ENCODE data around the gene NRG3.

Gene NRG3

DNA sequence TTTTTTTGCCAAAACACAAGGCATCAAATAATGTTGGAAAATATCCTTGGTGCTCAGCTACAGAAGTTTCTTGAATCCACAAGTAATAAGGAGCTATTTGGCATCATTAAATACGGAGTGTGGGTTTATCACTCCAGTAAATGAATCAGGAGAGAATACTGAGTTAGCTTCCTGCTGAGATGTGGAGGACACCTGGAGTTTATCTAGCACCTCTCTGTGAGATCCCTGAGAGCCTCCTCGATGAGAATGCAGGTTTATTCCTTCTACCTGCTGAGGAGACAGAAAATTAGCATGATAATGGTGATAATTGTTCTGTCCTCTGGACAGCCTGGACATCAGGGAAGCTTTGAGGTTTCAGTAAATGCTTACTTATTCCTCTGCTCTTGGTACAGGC lies 40.5 kb downstream of the NRG3 start:
- Histone ChIP-seq H3K4me3 (replicated peaks; ENCODE audit: insufficient read depth, low read length) (no peak overlapping the region), H3K27ac (replicated peaks) (no peak overlapping the region), H3K27me3 (ENCODE audit: insufficient read depth, poor library complexity, severe bottlenecking) (no peaks in the 10 kb centered on the region)
- TF ChIP-seq GABPA (IDR thresholded peaks at IDR 0.05; ENCODE audit: low read depth) (no peak), SPI1 (IDR thresholded peaks at IDR 0.05; ENCODE audit: borderline replicate concordance, low read depth) (no peak), POLR2AphosphoS5 (IDR thresholded peaks at IDR 0.05; ENCODE audit: low read depth) (no peak)
- TF ChIP-seq, protein P1, sequence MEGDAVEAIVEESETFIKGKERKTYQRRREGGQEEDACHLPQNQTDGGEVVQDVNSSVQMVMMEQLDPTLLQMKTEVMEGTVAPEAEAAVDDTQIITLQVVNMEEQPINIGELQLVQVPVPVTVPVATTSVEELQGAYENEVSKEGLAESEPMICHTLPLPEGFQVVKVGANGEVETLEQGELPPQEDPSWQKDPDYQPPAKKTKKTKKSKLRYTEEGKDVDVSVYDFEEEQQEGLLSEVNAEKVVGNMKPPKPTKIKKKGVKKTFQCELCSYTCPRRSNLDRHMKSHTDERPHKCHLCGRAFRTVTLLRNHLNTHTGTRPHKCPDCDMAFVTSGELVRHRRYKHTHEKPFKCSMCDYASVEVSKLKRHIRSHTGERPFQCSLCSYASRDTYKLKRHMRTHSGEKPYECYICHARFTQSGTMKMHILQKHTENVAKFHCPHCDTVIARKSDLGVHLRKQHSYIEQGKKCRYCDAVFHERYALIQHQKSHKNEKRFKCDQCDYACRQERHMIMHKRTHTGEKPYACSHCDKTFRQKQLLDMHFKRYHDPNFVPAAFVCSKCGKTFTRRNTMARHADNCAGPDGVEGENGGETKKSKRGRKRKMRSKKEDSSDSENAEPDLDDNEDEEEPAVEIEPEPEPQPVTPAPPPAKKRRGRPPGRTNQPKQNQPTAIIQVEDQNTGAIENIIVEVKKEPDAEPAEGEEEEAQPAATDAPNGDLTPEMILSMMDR (IDR thresholded peaks at IDR 0.05; ENCODE audit: insufficient read depth, low read length): no peak
- TF ChIP-seq, protein P2, sequence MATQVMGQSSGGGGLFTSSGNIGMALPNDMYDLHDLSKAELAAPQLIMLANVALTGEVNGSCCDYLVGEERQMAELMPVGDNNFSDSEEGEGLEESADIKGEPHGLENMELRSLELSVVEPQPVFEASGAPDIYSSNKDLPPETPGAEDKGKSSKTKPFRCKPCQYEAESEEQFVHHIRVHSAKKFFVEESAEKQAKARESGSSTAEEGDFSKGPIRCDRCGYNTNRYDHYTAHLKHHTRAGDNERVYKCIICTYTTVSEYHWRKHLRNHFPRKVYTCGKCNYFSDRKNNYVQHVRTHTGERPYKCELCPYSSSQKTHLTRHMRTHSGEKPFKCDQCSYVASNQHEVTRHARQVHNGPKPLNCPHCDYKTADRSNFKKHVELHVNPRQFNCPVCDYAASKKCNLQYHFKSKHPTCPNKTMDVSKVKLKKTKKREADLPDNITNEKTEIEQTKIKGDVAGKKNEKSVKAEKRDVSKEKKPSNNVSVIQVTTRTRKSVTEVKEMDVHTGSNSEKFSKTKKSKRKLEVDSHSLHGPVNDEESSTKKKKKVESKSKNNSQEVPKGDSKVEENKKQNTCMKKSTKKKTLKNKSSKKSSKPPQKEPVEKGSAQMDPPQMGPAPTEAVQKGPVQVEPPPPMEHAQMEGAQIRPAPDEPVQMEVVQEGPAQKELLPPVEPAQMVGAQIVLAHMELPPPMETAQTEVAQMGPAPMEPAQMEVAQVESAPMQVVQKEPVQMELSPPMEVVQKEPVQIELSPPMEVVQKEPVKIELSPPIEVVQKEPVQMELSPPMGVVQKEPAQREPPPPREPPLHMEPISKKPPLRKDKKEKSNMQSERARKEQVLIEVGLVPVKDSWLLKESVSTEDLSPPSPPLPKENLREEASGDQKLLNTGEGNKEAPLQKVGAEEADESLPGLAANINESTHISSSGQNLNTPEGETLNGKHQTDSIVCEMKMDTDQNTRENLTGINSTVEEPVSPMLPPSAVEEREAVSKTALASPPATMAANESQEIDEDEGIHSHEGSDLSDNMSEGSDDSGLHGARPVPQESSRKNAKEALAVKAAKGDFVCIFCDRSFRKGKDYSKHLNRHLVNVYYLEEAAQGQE (IDR thresholded peaks at IDR 0.05; ENCODE audit: insufficient replicate concordance, low read depth): no peak
- DNase-seq (ENCODE audit: low read depth in 1 of 2, low spot score in 1 of 2): no peak

DNA sequence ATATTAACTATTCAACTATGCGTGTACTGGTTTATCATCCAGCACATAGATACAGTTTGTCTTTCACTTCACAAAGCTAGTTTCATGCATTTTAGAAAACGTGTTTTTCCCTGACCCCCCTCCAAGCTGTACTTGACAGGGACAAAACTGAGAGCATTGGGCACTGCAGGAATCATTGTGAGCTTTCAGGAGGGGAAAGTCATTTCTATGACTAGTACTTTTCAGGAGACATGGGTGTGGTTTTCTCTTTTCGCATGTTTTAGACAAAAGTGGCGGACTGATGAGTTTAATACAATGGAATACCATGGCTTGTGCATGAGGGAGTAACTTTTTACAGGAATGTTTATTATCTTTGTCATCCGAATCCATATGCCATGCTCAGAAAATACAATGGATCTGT lies 42.7 kb downstream of the NRG3 start:
- TF ChIP-seq, protein P1 (IDR thresholded peaks at IDR 0.05; ENCODE audit: insufficient read depth, low read length): no peak
- no peak for TF ChIP-seq GABPA (IDR thresholded peaks at IDR 0.05; ENCODE audit: low read depth)
- TF ChIP-seq SPI1 (IDR thresholded peaks at IDR 0.05; ENCODE audit: borderline replicate concordance, low read depth): no peak
- TF ChIP-seq, protein P2 (IDR thresholded peaks at IDR 0.05; ENCODE audit: insufficient replicate concordance, low read depth): no peak
- no peak for TF ChIP-seq POLR2AphosphoS5 (IDR thresholded peaks at IDR 0.05; ENCODE audit: low read depth)
- no peak for DNase-seq (ENCODE audit: low read depth in 1 of 2, low spot score in 1 of 2)
- no peak overlapping the region for H3K27ac ChIP-seq (replicated peaks)
- no peaks in the 10 kb centered on the region for H3K27me3 ChIP-seq (ENCODE audit: insufficient read depth, poor library complexity, severe bottlenecking)
- no peak overlapping the region for H3K4me3 ChIP-seq (replicated peaks; ENCODE audit: insufficient read depth, low read length)

DNA sequence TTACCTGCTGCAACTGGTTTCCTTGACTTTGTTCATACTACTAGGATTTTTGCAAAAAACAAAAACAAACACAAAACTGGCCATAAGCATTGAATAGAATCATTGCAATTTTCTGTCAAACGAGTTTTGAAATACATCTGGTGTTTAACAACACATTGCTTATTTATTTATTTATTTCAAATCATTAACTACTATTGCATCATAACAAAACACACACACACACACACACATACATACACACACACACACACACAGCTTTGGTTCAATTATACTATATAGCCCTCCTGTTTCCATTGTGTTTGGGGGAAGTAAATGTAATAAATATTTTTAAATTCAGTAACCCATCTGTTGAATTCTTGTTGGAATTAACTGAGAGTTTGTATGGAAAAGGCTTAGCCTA lies 43.8 kb downstream of the NRG3 start:
- no peak overlapping the region for H3K4me3 ChIP-seq (replicated peaks; ENCODE audit: insufficient read depth, low read length)
- H3K27ac ChIP-seq (replicated peaks): no peak overlapping the region
- TF ChIP-seq, protein P1 (IDR thresholded peaks at IDR 0.05; ENCODE audit: insufficient read depth, low read length): no peak
- TF ChIP-seq, protein P2 (IDR thresholded peaks at IDR 0.05; ENCODE audit: insufficient replicate concordance, low read depth): no peak
- TF ChIP-seq GABPA (IDR thresholded peaks at IDR 0.05; ENCODE audit: low read depth): no peak
- no peak for DNase-seq (ENCODE audit: low read depth in 1 of 2, low spot score in 1 of 2)
- no peaks in the 10 kb centered on the region for H3K27me3 ChIP-seq (ENCODE audit: insufficient read depth, poor library complexity, severe bottlenecking)
